ENCODE results near the gene PRDM7.

- TF ChIP-seq, protein P1, sequence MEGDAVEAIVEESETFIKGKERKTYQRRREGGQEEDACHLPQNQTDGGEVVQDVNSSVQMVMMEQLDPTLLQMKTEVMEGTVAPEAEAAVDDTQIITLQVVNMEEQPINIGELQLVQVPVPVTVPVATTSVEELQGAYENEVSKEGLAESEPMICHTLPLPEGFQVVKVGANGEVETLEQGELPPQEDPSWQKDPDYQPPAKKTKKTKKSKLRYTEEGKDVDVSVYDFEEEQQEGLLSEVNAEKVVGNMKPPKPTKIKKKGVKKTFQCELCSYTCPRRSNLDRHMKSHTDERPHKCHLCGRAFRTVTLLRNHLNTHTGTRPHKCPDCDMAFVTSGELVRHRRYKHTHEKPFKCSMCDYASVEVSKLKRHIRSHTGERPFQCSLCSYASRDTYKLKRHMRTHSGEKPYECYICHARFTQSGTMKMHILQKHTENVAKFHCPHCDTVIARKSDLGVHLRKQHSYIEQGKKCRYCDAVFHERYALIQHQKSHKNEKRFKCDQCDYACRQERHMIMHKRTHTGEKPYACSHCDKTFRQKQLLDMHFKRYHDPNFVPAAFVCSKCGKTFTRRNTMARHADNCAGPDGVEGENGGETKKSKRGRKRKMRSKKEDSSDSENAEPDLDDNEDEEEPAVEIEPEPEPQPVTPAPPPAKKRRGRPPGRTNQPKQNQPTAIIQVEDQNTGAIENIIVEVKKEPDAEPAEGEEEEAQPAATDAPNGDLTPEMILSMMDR (IDR thresholded peaks at IDR 0.05; ENCODE audit: borderline replicate concordance, extremely low read depth, low read length, poor library complexity, severe bottlenecking) = no peak
- no peak for TF ChIP-seq EZH2 (IDR thresholded peaks at IDR 0.05; ENCODE audit: borderline replicate concordance, low read depth, low read length, severe bottlenecking)
Measured at GRCh38 chr16:90037276-90037675, 39.9 kb downstream of the PRDM7 start.
